ENCODE data around the gene POU2AF1.

POU2AF1 gene

DNA sequence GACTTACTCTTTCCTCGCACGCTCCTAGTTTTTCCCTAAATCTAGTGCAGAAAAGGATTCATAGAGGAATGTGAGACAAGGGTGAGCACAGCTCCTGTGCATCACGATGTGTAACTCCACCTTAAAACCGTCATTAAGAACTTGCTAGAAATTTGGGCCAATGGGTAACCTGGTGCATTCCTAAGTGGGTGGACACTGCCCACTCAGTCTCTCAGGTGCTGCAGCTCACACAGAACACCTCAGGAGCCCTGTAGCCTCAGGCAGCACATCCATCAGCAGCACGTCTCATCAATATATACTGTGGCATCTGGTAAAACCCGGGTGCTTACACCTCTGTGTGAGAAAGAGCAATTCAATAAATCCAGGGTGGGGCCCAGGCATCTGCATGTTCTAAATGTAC lies 68.4 kb downstream of the POU2AF1 start:
- no peak for DNase-seq (ENCODE audit: low spot score)

- no peak for DNase-seq (ENCODE audit: low spot score)
Observed at GRCh38 chr11:111310088-111310487, 69.0 kb downstream of the POU2AF1 start.

DNA sequence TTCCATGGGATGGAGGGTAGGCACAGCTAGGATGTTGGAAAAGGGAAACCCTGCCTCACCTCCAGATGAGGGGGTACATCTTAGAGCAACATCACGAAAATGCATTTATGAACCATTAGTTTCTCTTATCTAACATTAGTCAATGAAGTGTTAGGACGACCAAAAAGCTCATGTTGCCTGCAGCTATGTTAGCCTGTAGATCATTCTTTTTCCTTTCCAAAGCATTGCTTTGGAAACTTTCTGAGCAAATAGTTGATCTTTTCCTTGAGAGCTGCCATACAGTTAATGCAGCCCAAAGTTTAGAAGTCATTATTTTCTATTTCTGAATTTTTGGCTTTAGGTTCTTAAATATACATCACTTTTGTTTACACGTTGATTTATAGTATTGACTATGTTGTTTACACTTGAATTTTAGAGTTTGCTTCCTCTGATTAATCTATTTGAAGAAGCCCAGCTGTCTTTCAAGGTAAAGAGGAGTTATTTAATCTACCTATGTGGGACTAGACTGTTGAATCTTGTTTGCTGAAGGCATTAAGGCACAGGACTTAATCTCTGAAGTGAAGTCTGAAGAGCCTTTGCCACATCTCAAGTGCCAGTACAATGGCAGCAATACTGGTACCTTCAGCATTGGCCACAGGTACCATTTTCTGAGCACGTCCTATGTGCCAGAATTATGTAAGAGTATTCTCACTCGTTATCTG lies 69.7 kb downstream of the POU2AF1 start:
- no peak for DNase-seq (ENCODE audit: low spot score)

DNA sequence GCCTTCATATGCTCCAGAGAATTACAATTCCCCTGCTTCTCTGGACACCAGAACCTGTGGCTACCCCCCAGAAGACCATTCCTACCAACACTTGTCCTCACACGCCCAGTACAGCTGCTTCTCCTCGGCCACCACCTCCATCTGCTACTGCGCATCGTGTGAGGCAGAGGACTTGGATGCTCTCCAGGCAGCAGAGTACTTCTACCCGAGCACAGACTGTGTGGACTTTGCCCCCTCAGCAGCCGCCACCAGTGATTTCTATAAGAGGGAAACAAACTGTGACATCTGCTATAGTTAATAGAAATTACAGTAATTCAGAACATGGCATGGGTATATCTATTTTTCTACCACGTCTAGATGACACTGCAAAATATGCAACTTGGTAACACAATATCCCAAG lies 70.9 kb downstream of the POU2AF1 start:
- DNase-seq (ENCODE audit: low spot score), result no peak

DNA sequence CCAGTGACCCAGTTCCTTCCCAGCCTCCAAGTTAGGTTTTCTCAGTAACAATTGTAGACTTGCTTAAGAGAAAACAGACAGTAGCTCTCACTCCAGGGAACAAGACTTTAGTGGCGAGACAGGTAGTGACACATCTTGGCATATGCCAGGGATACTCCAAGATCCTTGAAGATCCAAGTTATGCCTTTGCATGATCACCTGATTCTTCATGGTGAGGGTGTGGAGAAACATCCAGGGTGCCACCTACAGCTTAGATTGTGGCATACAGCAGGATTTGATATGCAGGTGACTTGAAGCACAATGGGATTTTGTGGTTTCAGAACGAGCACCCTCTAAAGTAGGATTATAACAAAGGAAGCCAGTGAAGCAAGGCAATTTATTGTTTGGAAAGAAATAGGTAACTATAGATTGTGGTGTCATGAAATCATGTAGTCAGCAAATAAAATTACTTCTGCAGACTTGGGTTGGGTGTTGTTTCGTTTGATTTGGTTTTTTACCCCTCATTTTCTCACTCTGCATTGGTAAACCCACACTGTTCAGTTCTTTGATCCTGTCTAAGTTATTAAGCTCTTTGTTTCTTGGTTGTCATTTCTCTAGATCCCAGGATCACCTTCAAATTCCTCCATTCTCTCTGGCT lies 71.5 kb downstream of the POU2AF1 start:
- DNase-seq (ENCODE audit: low spot score), result no peak

- DNase-seq (ENCODE audit: low spot score), result no peak
Observed at GRCh38 chr11:111306321-111306720, 72.8 kb downstream of the POU2AF1 start.

DNA sequence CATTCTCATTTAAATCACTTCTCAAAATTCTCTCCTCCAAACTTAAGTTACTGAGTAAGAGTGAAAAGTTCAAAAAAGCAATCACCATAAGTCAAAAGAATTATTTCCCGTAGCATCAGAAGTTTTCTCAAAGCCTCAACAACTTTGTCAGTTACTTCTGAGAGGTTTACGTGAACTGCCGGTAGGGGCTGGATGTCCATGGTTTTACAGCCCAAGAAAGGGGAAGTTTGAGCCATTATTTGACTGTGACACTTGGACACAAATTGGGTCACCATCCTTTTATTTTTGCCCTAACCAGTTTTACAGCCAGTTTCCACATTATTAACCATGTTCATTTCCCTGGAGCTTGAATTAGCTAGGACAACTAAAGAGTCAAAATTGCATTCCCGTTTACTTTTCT lies 73.2 kb downstream of the POU2AF1 start:
- DNase-seq (ENCODE audit: low spot score), result no peak

GRCh38 chr11:111305162-111305802 lies 73.8 kb downstream of the POU2AF1 start:
- no peak for DNase-seq (ENCODE audit: low spot score)

DNA sequence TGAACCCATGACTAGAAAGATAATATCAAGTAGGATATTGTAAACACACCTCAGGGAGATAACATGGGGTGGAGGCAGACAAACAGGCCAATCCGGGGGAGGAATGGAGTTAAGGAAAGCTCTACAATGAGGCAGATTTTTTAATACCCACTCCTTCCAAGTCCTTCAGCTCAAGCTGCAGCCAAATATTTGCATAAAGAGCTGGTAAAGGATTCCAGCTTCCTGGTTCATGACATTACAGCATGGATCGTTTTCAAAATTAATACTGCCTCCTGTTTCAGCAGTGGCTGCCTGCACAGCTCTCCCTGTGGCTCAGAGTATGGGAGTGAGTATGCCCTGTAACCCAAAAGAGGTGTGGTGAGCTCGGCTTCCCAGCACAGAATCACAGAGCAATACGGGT lies 75.6 kb downstream of the POU2AF1 start:
- no peak for DNase-seq (ENCODE audit: low spot score)

DNA sequence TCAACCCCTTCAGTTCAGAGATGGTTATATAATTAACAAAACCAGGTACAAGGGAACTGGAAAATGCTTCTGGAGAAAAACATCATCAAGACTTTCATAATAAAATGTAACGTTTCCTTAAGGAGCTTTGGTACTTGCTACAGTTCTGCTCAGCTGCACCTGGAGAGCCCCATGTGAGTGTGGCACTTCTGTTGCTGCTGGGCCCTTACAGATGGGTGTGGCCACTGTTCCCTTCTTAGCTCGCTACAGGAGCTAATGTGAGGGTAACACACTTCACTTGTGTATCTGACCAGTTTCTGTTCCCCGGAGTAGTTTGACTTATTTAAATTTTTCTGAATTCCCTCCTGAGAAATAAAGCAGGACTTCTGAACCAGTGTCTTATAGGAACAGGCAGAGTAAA lies 76.8 kb downstream of the POU2AF1 start:
- no peak for DNase-seq (ENCODE audit: low spot score)
